CD4-positive, CD25-positive, alpha-beta regulatory T cell (primary cell): ENCODE measurements around the gene PEX7. TPM values are rescaled to one million over a fixed set of nuclear protein-coding genes. Genes with fewer than 3 reads are reported as not detected.
A peak's percentile ranks its signal among the peaks of the same experiment; 100 is the strongest.

Experiments
- ATAC-seq, 2 donors: fragments of 150-1000 bp; cut with Tn5 transposase; one replicate each; pipeline ENCODE4 v1.10.0; 2021; ENCODE audit warnings: low read depth in 2 of 2, moderate number of reproducible peaks in 2 of 2, moderate library complexity in 1 of 2
- DNase-seq, 3 donors: peaks; one replicate each; pipeline versions ENCODE4 v3.0.0 to v3.0.0-alpha.2; 2012 to 2022; ENCODE audit warnings: mixed read lengths in 1 of 3
- H3K27ac ChIP-seq: one replicate; pipeline ENCODE4 v1.7.0; 2013; ENCODE audit warnings: mild to moderate bottlenecking, low read length; ENCODE audit not compliant: insufficient read depth, poor library complexity, severe bottlenecking
- H3K27me3 ChIP-seq: one replicate; pipeline ENCODE4 v1.7.0; 2013; ENCODE audit warnings: low read length; ENCODE audit not compliant: control insufficient read depth, insufficient read depth
- H3K36me3 ChIP-seq: one replicate; pipeline ENCODE4 v1.7.0; 2013; ENCODE audit warnings: mild to moderate bottlenecking, low read length, moderate library complexity; ENCODE audit not compliant: control insufficient read depth, insufficient read depth
- H3K4me1 ChIP-seq: 2 replicates; pipeline ENCODE4 v1.7.0; 2013; ENCODE audit warnings: mild to moderate bottlenecking, low read length; ENCODE audit not compliant: insufficient read depth, control insufficient read depth, poor library complexity, severe bottlenecking
- H3K4me3 ChIP-seq: one replicate; pipeline ENCODE4 v1.7.0; 2013; ENCODE audit warnings: low read depth, mild to moderate bottlenecking, low read length, moderate library complexity
- H3K9me3 ChIP-seq, 2 experiments: 1 replicate in 1 of 2; 2 replicates in 1 of 2; pipeline ENCODE4 v1.7.0; 2013; ENCODE audit warnings: low read length in 2 of 2, mild to moderate bottlenecking in 1 of 2, moderate library complexity in 1 of 2; ENCODE audit not compliant: control insufficient read depth in 2 of 2
- H3K27ac Mint-ChIP-seq, 3 donors: one replicate each; pipeline ENCODE4 v1.8.0; 2020 to 2022; ENCODE audit warnings: mild to moderate bottlenecking in 3 of 3, mixed read lengths in 3 of 3, moderate library complexity in 2 of 3
- H3K27me3 Mint-ChIP-seq: one replicate; pipeline ENCODE4 v1.8.0; 2022; ENCODE audit warnings: mild to moderate bottlenecking, mixed read lengths
- H3K36me3 Mint-ChIP-seq: one replicate; pipeline ENCODE4 v1.8.0; 2020; ENCODE audit warnings: mixed read lengths
- H3K4me1 Mint-ChIP-seq, 4 donors: one replicate each; pipeline ENCODE4 v1.8.0; 2020 to 2022; ENCODE audit warnings: mixed read lengths in 4 of 4, mild to moderate bottlenecking in 1 of 4
- H3K4me3 Mint-ChIP-seq, 4 donors: one replicate each; pipeline ENCODE4 v1.8.0; 2020 to 2022; ENCODE audit warnings: mild to moderate bottlenecking in 4 of 4, mixed read lengths in 4 of 4, moderate library complexity in 3 of 4
- H3K9me3 Mint-ChIP-seq, 7 donors: one replicate each; pipeline ENCODE4 v1.8.0; 2020 to 2022; ENCODE audit warnings: mixed read lengths in 7 of 7, mild to moderate bottlenecking in 3 of 7, moderate library complexity in 2 of 7
- polyA plus RNA-seq, 4 donors: library from polyadenylated mRNA; unstranded; fragments of 300-500 nt; fragmentation: Illumina TruSeq; gene quantifications; one replicate each; pipeline ENCODE4 v1.2.3, GENCODE V29; 2021
- total RNA-seq: library from RNA; stranded (reverse); gene quantifications from one replicate; pipeline ENCODE4 v1.2.3, GENCODE V29; 2022

The PEX7 gene
- total and polyA plus RNA-seq, 5 donors from 2014 or later: 4.1 to 9.4 (median 5.7) TPM

GRCh38 chr6:136920216-136920615 is 97.8 kb downstream of the PEX7 start:
- Mint-ChIP-seq H3K36me3 (peaks cover 9% of the 10 kb centered on the region), H3K9me3 (peaks cover 0 to 5% (median 0%) of the 10 kb centered on the region in 7 donors), H3K4me3 (peak overlapping the region; percentile 38 to 87 (median 65)), H3K27ac (no peak overlapping the region), H3K27me3 (peaks cover 49% of the 10 kb centered on the region), H3K4me1 (peaks cover 8 to 32% (median 15%) of the 10 kb centered on the region in 4 donors)
- Histone ChIP-seq H3K27ac (no peak overlapping the region), H3K9me3 (no peaks in the 10 kb centered on the region), H3K4me1 (peaks cover 39% of the 10 kb centered on the region), H3K4me3 (peak overlapping the region; percentile 64), H3K36me3 (peaks cover 5% of the 10 kb centered on the region), H3K27me3 (peaks cover 24% of the 10 kb centered on the region)
- DNase-seq: peak in 1 of 3 donors; percentile 42
- ATAC-seq: no peak

GRCh38 chr6:136920671-136921380 is 98.4 kb downstream of the PEX7 start:
- peak in 1 of 3 donors; percentile 28 for DNase-seq
- Histone ChIP-seq H3K4me1 (peaks cover 39% of the 10 kb centered on the region), H3K36me3 (peaks cover 2% of the 10 kb centered on the region), H3K27ac (no peak overlapping the region), H3K4me3 (peak overlapping the region; percentile 64), H3K9me3 (no peaks in the 10 kb centered on the region), H3K27me3 (peaks cover 27% of the 10 kb centered on the region)
- H3K9me3 Mint-ChIP-seq: peaks cover 0 to 5% (median 0%) of the 10 kb centered on the region in 7 donors
- H3K4me1 Mint-ChIP-seq: peaks cover 8 to 32% (median 15%) of the 10 kb centered on the region in 4 donors
- H3K27me3 Mint-ChIP-seq: peaks cover 49% of the 10 kb centered on the region
- H3K27ac Mint-ChIP-seq: no peak overlapping the region
- peak overlapping the region; percentile 38 to 87 (median 65) for H3K4me3 Mint-ChIP-seq
- peaks cover 7% of the 10 kb centered on the region for H3K36me3 Mint-ChIP-seq
- no peak for ATAC-seq

- peak in 1 of 3 donors; percentile 9 for DNase-seq
- ATAC-seq: no peak
- peaks cover 8 to 32% (median 15%) of the 10 kb centered on the region in 4 donors for H3K4me1 Mint-ChIP-seq
- no peak overlapping the region for H3K27ac Mint-ChIP-seq
- peaks cover 46% of the 10 kb centered on the region for H3K27me3 Mint-ChIP-seq
- Histone ChIP-seq H3K27ac (no peak overlapping the region), H3K4me3 (no peak overlapping the region), H3K27me3 (peaks cover 27% of the 10 kb centered on the region), H3K9me3 (no peaks in the 10 kb centered on the region), H3K36me3 (no peaks in the 10 kb centered on the region), H3K4me1 (peaks cover 39% of the 10 kb centered on the region)
- peaks cover 0 to 5% (median 0%) of the 10 kb centered on the region in 7 donors for H3K9me3 Mint-ChIP-seq
- H3K4me3 Mint-ChIP-seq: peak overlapping the region; percentile 38 to 83 (median 65)
- H3K36me3 Mint-ChIP-seq: peaks cover 3% of the 10 kb centered on the region
Observed at GRCh38 chr6:136921381-136921935, 99.1 kb downstream of the PEX7 start.

DNA sequence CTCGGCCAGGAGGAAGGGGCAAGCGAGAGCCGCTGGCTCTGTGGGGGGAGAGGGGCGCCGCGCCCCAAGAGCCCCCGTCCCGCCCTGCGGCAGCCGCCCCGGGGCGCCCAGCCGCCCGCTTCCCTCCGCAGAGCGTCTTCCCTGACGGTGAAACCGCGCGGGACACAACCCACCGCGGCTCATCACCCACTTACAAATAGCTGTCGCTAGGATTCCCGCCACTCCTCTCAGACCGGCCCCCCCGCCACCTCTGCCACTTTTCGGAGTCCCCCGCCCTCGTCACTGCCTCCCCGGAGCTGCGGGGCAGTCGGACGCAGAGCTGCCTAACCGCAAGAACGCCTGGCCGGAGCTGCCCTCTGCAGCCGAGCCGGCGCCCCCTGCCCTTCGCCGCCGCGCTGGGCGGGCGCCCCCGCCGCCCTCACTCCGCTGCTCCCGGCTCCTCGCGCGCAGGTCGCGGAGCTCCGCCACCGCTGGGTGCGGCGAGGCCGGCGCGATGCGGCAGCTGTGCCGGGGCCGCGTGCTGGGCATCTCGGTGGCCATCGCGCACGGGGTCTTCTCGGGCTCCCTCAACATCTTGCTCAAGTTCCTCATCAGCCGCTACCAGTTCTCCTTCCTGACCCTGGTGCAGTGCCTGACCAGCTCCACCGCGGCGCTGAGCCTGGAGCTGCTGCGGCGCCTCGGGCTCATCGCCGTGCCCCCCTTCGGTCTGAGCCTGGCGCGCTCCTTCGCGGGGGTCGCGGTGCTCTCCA is 99.7 kb downstream of the PEX7 start, which contains the start of gene SLC35D3:
Gene SLC35D3 (plus strand): TSS at position 366 of the 749 bp plus-strand sequence. CDS start 128 bp downstream, at position 494.
- Mint-ChIP-seq H3K36me3 (no peaks in the 10 kb centered on the region), H3K4me3 (peak within 1 kb of the TSS; percentile 66 to 86 (median 78)), H3K27ac (no peak within 1 kb of the TSS), H3K4me1 (peaks cover 8 to 32% (median 15%) of the 10 kb centered on the region in 4 donors), H3K9me3 (peaks cover 0 to 5% (median 0%) of the 10 kb centered on the region in 7 donors), H3K27me3 (peaks cover 44% of the 10 kb centered on the region)
- peak within 1 kb of the TSS; percentile 64 for H3K4me3 ChIP-seq
- no peaks in the 10 kb centered on the region for H3K9me3 ChIP-seq
- DNase-seq (peak in 2 of 3 donors; percentile 12 to 24), ATAC-seq (peak in 1 of 2 donors; percentile 8)
- no peak within 1 kb of the TSS for H3K27ac ChIP-seq
- peaks cover 39% of the 10 kb centered on the region for H3K4me1 ChIP-seq
- no peaks in the 10 kb centered on the region for H3K36me3 ChIP-seq
- peaks cover 27% of the 10 kb centered on the region for H3K27me3 ChIP-seq

GRCh38 chr6:136922685-136923006 is 100.3 kb downstream of the PEX7 start:
- Histone ChIP-seq H3K9me3 (no peaks in the 10 kb centered on the region), H3K27ac (no peak overlapping the region), H3K27me3 (peaks cover 27% of the 10 kb centered on the region), H3K36me3 (no peaks in the 10 kb centered on the region), H3K4me3 (no peak overlapping the region), H3K4me1 (peaks cover 39% of the 10 kb centered on the region)
- peak in 1 of 3 donors; percentile 31 for DNase-seq
- H3K36me3 Mint-ChIP-seq: no peaks in the 10 kb centered on the region
- H3K27me3 Mint-ChIP-seq: peaks cover 41% of the 10 kb centered on the region
- peaks cover 0 to 5% (median 0%) of the 10 kb centered on the region in 7 donors for H3K9me3 Mint-ChIP-seq
- peak overlapping the region; percentile 66 to 86 (median 71) for H3K4me3 Mint-ChIP-seq
- no peak for ATAC-seq
- peaks cover 8 to 32% (median 15%) of the 10 kb centered on the region in 4 donors for H3K4me1 Mint-ChIP-seq
- H3K27ac Mint-ChIP-seq: no peak overlapping the region

DNA sequence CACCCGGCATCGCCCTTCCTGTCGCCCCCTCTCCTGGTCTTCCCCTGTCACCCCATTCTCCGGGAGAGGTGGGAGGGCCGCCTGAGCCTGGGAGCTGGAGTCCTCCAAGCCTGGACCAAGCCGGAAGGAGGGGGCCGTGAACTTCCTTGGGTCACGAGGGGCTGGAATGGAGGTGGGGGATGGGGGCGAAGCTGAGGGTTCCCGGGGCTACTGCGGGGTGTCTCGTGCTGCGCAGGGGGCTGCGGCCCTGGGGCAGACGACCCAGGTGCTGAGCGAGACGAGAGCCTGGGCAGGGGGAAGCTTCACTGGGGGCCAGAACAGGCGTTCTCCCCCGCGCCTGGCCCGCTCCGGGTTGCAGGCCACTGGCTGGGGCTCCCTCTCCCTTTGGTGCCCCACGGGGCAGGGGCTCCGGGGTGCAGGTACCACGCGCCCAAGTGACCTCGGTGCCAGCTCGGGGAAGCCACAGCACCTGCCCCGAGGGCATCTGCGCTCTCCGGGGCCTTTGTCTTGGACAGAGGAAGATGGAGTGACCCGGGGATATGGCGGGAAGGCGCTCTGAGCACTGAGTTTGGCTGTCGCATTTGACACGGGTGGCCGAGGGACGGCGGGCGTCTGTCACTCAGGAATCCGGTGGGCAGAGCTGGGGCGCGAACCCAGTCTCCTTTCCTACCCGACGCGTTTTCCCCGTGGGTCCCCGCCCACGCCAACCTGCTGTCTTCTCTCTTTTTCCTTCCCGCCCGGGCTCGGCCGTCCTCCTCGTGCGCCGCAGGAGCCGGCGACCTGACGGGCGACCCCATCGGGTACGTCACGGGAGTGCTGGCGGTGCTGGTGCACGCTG is 100.9 kb downstream of the PEX7 start:
- H3K4me3 ChIP-seq: no peak overlapping the region
- H3K27ac ChIP-seq: no peak overlapping the region
- Mint-ChIP-seq H3K36me3 (no peaks in the 10 kb centered on the region), H3K9me3 (peaks cover 0 to 5% (median 0%) of the 10 kb centered on the region in 7 donors), H3K27me3 (peaks cover 39% of the 10 kb centered on the region), H3K27ac (no peak overlapping the region), H3K4me1 (peaks cover 8 to 32% (median 15%) of the 10 kb centered on the region in 4 donors), H3K4me3 (peak overlapping the region in 3 of 4 donors; percentile 29 to 62 (median 53))
- H3K27me3 ChIP-seq: peaks cover 27% of the 10 kb centered on the region
- DNase-seq (peak in 1 of 3 donors; percentile 19), ATAC-seq (no peak)
- H3K36me3 ChIP-seq: no peaks in the 10 kb centered on the region
- H3K4me1 ChIP-seq: peaks cover 39% of the 10 kb centered on the region
- H3K9me3 ChIP-seq: no peaks in the 10 kb centered on the region
